ENCODE measurements around the gene FBXO17.

DNA sequence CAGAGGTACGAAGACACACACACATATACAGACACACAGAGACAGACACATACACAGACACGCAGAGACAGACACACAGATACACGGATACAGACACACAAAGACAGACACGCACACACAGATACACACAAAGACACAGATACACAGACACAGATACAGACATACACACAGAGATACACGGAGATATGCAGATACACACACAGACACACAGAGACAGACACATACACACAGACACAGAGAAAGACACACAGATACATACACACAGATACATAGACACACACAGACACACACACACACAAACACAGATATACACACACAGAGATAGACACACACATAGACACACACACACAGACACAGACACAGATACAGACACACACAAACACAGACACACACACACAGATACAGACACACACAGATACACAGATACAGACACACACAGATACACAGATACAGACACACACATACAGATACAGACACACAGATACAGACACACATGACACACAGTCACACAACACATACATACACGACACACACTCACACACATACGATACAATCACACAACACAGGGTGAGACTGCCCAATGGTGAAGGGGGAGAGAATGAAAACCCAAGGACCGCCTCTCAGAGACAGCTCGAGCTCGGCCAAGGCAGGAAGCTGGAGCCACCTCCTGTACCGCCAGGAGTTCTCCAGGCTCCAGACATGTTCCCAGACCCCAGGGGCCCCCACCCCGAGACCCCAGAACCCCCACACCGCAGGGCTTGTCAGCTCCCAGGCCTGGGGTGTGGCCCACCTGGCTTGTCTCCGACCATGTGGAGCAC is 54.7 kb downstream of the FBXO17 start:
- TF ChIP-seq, protein P1, sequence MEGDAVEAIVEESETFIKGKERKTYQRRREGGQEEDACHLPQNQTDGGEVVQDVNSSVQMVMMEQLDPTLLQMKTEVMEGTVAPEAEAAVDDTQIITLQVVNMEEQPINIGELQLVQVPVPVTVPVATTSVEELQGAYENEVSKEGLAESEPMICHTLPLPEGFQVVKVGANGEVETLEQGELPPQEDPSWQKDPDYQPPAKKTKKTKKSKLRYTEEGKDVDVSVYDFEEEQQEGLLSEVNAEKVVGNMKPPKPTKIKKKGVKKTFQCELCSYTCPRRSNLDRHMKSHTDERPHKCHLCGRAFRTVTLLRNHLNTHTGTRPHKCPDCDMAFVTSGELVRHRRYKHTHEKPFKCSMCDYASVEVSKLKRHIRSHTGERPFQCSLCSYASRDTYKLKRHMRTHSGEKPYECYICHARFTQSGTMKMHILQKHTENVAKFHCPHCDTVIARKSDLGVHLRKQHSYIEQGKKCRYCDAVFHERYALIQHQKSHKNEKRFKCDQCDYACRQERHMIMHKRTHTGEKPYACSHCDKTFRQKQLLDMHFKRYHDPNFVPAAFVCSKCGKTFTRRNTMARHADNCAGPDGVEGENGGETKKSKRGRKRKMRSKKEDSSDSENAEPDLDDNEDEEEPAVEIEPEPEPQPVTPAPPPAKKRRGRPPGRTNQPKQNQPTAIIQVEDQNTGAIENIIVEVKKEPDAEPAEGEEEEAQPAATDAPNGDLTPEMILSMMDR (conservative IDR thresholded peaks at IDR 0.05; ENCODE audit: low read length): no peak
- no peak for TF ChIP-seq EZH2phosphoT487 (IDR thresholded peaks at IDR 0.05; ENCODE audit: borderline replicate concordance)
